ENCODE data around the gene ZMYND11. TPM values are rescaled to one million over a fixed set of nuclear protein-coding genes. Genes with fewer than 3 reads are reported as not detected.

Gene ZMYND11
- total and polyA plus RNA-seq, 8 donors: 11.9 to 288 (median 42.4) TPM

GRCh38 chr10:132946-133898, 2.0 kb upstream of the ZMYND11 start:
- Histone ChIP-seq H3K4me1 (peaks cover 3 to 53% (median 36%) of the 10 kb centered on the region in 4 donors), H3K36me3 (no peaks in the 10 kb centered on the region), H3K9me3 (no peaks in the 10 kb centered on the region), H3K27me3 (no peaks in the 10 kb centered on the region), H3K27ac (peak overlapping the region in 1 of 5 donors; percentile 97), H3K4me3 (peak overlapping the region in 2 of 4 donors; percentile 72)
- intact Hi-C loops (cut with DNase I; ENCODE audit: low total_unique reads): no loop called here
- TF ChIP-seq POLR2A (IDR thresholded peaks at IDR 0.05) (no peak), POLR2AphosphoS5 (IDR thresholded peaks at IDR 0.05) (no peak), EP300 (IDR thresholded peaks at IDR 0.05) (no peak)
- TF ChIP-seq, protein P1, sequence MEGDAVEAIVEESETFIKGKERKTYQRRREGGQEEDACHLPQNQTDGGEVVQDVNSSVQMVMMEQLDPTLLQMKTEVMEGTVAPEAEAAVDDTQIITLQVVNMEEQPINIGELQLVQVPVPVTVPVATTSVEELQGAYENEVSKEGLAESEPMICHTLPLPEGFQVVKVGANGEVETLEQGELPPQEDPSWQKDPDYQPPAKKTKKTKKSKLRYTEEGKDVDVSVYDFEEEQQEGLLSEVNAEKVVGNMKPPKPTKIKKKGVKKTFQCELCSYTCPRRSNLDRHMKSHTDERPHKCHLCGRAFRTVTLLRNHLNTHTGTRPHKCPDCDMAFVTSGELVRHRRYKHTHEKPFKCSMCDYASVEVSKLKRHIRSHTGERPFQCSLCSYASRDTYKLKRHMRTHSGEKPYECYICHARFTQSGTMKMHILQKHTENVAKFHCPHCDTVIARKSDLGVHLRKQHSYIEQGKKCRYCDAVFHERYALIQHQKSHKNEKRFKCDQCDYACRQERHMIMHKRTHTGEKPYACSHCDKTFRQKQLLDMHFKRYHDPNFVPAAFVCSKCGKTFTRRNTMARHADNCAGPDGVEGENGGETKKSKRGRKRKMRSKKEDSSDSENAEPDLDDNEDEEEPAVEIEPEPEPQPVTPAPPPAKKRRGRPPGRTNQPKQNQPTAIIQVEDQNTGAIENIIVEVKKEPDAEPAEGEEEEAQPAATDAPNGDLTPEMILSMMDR (IDR thresholded peaks at IDR 0.05): no peak
- no peak for DNase-seq
- WGBS, 5 donors: 58 to 77% (median 69%) methylated on average over 10 of the region's 10 CpGs

- Histone ChIP-seq H3K36me3 (no peaks in the 10 kb centered on the region), H3K27me3 (no peaks in the 10 kb centered on the region), H3K4me1 (peaks cover 3 to 55% (median 41%) of the 10 kb centered on the region in 4 donors), H3K9me3 (no peaks in the 10 kb centered on the region), H3K4me3 (peak overlapping the region; percentile 72 to 82 (median 73)), H3K27ac (peak overlapping the region; percentile 95 to 99 (median 96))
- DNase-seq: peak; percentile 33 to 78
- 0 to 2% (median 1%) methylated on average over 37 to 84 of the region's 84 CpGs for WGBS, 5 donors
- intact Hi-C loops (cut with DNase I; ENCODE audit: low total_unique reads): no loop called here
- TF ChIP-seq, protein P1 (IDR thresholded peaks at IDR 0.05): peak in 1 of 7 experiments; percentile 29
- TF ChIP-seq POLR2AphosphoS5 (IDR thresholded peaks at IDR 0.05) (no peak), EP300 (IDR thresholded peaks at IDR 0.05) (no peak), POLR2A (IDR thresholded peaks at IDR 0.05) (no peak)
Measured at GRCh38 chr10:134247-135131, 766 bp upstream of the ZMYND11 start.

DNA sequence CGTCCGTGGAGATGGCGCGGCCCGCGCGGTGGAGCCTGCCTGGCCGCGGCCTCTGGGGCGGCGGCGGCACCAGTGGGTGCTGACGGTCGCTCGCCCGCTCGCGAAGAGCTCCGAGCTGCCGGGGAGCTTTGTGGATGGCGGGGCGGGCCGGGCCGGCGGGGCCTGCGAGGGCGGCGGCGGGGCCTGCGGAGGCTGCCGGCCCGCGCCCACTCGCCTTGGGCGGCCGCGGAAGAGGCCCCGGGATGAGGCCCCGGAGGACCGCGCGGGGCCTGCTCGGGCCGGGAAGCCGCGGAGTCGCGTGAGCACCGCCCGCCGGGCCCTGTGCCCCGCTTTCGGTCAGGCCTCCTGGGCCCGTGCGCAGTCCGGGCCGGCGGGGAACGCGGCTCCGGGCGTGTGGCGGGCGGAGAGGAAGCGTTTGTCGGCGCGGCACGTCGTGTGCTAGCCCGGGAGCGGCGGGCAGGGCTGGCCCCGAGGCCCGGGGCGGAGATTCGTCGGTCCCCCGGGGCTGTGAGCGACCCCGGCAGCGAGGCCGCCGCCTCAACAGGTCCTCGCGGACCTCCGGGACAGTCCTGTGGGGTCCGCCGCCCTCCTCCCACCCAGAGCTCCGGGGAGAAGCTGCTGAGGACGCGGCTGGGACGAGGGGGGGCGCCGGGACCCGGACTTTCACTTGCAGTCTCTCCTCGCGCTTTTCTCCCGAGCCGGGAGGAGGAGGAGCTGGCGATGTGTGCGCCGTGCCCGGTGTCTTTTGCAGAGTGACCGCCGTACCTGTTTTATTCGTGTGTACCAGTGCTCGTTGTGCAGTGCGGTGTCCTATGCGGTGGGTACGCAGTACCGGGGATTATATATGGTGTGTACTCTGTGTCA, 578 bp downstream of the ZMYND11 start:
- H3K27ac ChIP-seq: peak overlapping the region; percentile 95 to 99 (median 96)
- DNase-seq: peak; percentile 68 to 86
- no peaks in the 10 kb centered on the region for H3K9me3 ChIP-seq
- TF ChIP-seq, protein P1 (IDR thresholded peaks at IDR 0.05): no peak
- no peak for TF ChIP-seq EP300 (IDR thresholded peaks at IDR 0.05)
- TF ChIP-seq POLR2A (IDR thresholded peaks at IDR 0.05): no peak
- TF ChIP-seq POLR2AphosphoS5 (IDR thresholded peaks at IDR 0.05): peak in 1 of 3 donors; percentile 13
- 0% methylated on average over 32 to 109 of the region's 112 CpGs for WGBS, 5 donors
- intact Hi-C loops (cut with DNase I; ENCODE audit: low total_unique reads): no loop called here
- H3K4me3 ChIP-seq: peak overlapping the region; percentile 72 to 82 (median 73)
- no peaks in the 10 kb centered on the region for H3K27me3 ChIP-seq
- H3K36me3 ChIP-seq: no peaks in the 10 kb centered on the region
- peaks cover 3 to 63% (median 43%) of the 10 kb centered on the region in 4 donors for H3K4me1 ChIP-seq

All from stomach (tissue), 9 donors.